ACC112 (cell line): ENCODE measurements around the gene ASAP2.

ENCODE experiments used
- H2AFZ ChIP-seq: fragments of 200-600 bp; sonication (generic); one replicate; pipeline ENCODE4 v1.6.0; 2017; ENCODE audit warnings: antibody characterized with exemption, low read length; ENCODE audit not compliant: unreplicated experiment
- H3K27ac ChIP-seq: fragments of 200-600 bp; sonication (generic); 2 replicates; pipeline ENCODE4 v1.5.1; 2014; ENCODE audit warnings: low read depth, mild to moderate bottlenecking, antibody characterized with exemption, low read length, moderate library complexity
- H3K27me3 ChIP-seq: fragments of 200-600 bp; sonication (generic); 2 replicates; pipeline ENCODE4 v1.6.1; 2014; ENCODE audit warnings: mild to moderate bottlenecking, antibody characterized with exemption, low read length, moderate library complexity, mixed read lengths; ENCODE audit not compliant: insufficient read depth
- H3K36me3 ChIP-seq: fragments of 200-600 bp; sonication (generic); 2 replicates; pipeline ENCODE4 v1.6.1; 2016; ENCODE audit warnings: mild to moderate bottlenecking, antibody characterized with exemption, low read length, moderate library complexity, mixed read lengths; ENCODE audit not compliant: insufficient read depth
- H3K4me1 ChIP-seq: fragments of 200-600 bp; sonication (generic); one replicate; pipeline ENCODE4 v1.6.1; 2016; ENCODE audit warnings: low read length, mixed read lengths; ENCODE audit not compliant: insufficient read depth, unreplicated experiment, control insufficient read depth
- H3K4me3 ChIP-seq: fragments of 200-600 bp; sonication (generic); 2 replicates; pipeline ENCODE4 v1.5.1; 2014; ENCODE audit warnings: mild to moderate bottlenecking, low read depth, low read length
- H3K79me2 ChIP-seq: fragments of 200-600 bp; sonication (generic); one replicate; pipeline ENCODE4 v1.6.0; 2016; ENCODE audit warnings: low read length; ENCODE audit not compliant: control insufficient read depth, unreplicated experiment, insufficient read depth

Gene ASAP2

GRCh38 chr2:9203006-9203405 is 3.6 kb upstream of the ASAP2 start:
- H3K4me3 ChIP-seq: no peak overlapping the region
- peaks cover 31% of the 10 kb centered on the region for H3K4me1 ChIP-seq
- H3K27ac ChIP-seq: no peak overlapping the region
- no peak overlapping the region for H2AFZ ChIP-seq
- H3K79me2 ChIP-seq: peaks cover 19% of the 10 kb centered on the region
- H3K27me3 ChIP-seq: no peaks in the 10 kb centered on the region
- H3K36me3 ChIP-seq: no peaks in the 10 kb centered on the region

- H3K36me3 ChIP-seq: no peaks in the 10 kb centered on the region
Measured at GRCh38 chr2:9203876-9204275, 2.7 kb upstream of the ASAP2 start.

GRCh38 chr2:9204939-9205338 is 1.7 kb upstream of the ASAP2 start:
- peaks cover 35% of the 10 kb centered on the region for H3K79me2 ChIP-seq
- no peak overlapping the region for H3K27ac ChIP-seq
- H2AFZ ChIP-seq: no peak overlapping the region
- H3K4me1 ChIP-seq: peaks cover 33% of the 10 kb centered on the region
- no peaks in the 10 kb centered on the region for H3K36me3 ChIP-seq
- H3K4me3 ChIP-seq: no peak overlapping the region
- no peaks in the 10 kb centered on the region for H3K27me3 ChIP-seq

More at GRCh38 chr2:9203876-9204275, 2.7 kb upstream of the ASAP2 start:
- peaks cover 31% of the 10 kb centered on the region for H3K4me1 ChIP-seq
- H2AFZ ChIP-seq: no peak overlapping the region
- H3K27ac ChIP-seq: no peak overlapping the region
- H3K4me3 ChIP-seq: no peak overlapping the region
- H3K27me3 ChIP-seq: no peaks in the 10 kb centered on the region
- peaks cover 27% of the 10 kb centered on the region for H3K79me2 ChIP-seq

GRCh38 chr2:9205486-9205885 is 1.1 kb upstream of the ASAP2 start:
- H3K36me3 ChIP-seq: no peaks in the 10 kb centered on the region
- no peaks in the 10 kb centered on the region for H3K27me3 ChIP-seq
- peak overlapping the region; percentile 59 for H2AFZ ChIP-seq
- H3K4me3 ChIP-seq: peak overlapping the region; percentile 85
- peak overlapping the region; percentile 56 for H3K27ac ChIP-seq
- peaks cover 31% of the 10 kb centered on the region for H3K4me1 ChIP-seq
- peaks cover 41% of the 10 kb centered on the region for H3K79me2 ChIP-seq

- Histone ChIP-seq H3K27ac (peak overlapping the region; percentile 66), H3K79me2 (peaks cover 56% of the 10 kb centered on the region), H3K4me1 (peaks cover 29% of the 10 kb centered on the region), H3K36me3 (peaks cover 3% of the 10 kb centered on the region; the same call in 1 of the 2 replicates), H3K27me3 (no peaks in the 10 kb centered on the region), H2AFZ (peak overlapping the region; percentile 36), H3K4me3 (peak overlapping the region; percentile 99)
Measured at GRCh38 chr2:9206991-9207640, 504 bp downstream of the ASAP2 start.

- H3K4me3 ChIP-seq: peak overlapping the region; percentile 99
- no peaks in the 10 kb centered on the region for H3K27me3 ChIP-seq
- H3K36me3 ChIP-seq: peaks cover 5% of the 10 kb centered on the region; the same call in 1 of the 2 replicates
- H3K4me1 ChIP-seq: peaks cover 36% of the 10 kb centered on the region
- H3K27ac ChIP-seq: peak overlapping the region; percentile 66
- H3K79me2 ChIP-seq: peaks cover 63% of the 10 kb centered on the region
- H2AFZ ChIP-seq: peak overlapping the region; percentile 36
Measured at GRCh38 chr2:9207641-9208311, 1.2 kb downstream of the ASAP2 start.

GRCh38 chr2:9208875-9209274 is 2.3 kb downstream of the ASAP2 start:
- peak overlapping the region; percentile 99 for H3K4me3 ChIP-seq
- H3K36me3 ChIP-seq: peaks cover 5% of the 10 kb centered on the region; the same call in 1 of the 2 replicates
- H3K4me1 ChIP-seq: peaks cover 45% of the 10 kb centered on the region
- peaks cover 74% of the 10 kb centered on the region for H3K79me2 ChIP-seq
- H2AFZ ChIP-seq: no peak overlapping the region
- peak overlapping the region; percentile 31 for H3K27ac ChIP-seq
- H3K27me3 ChIP-seq: no peaks in the 10 kb centered on the region

GRCh38 chr2:9210030-9210429 is 3.4 kb downstream of the ASAP2 start:
- peak overlapping the region; percentile 17 for H3K27ac ChIP-seq
- H3K36me3 ChIP-seq: peaks cover 5% of the 10 kb centered on the region; the same call in 1 of the 2 replicates
- no peaks in the 10 kb centered on the region for H3K27me3 ChIP-seq
- peak overlapping the region; percentile 56 for H3K4me3 ChIP-seq
- H2AFZ ChIP-seq: no peak overlapping the region
- H3K4me1 ChIP-seq: peaks cover 45% of the 10 kb centered on the region
- H3K79me2 ChIP-seq: peaks cover 85% of the 10 kb centered on the region

- H3K4me3 ChIP-seq: no peak overlapping the region
- peak overlapping the region; percentile 62 for H3K27ac ChIP-seq
- peaks cover 5% of the 10 kb centered on the region; the same call in 1 of the 2 replicates for H3K36me3 ChIP-seq
- H3K4me1 ChIP-seq: peaks cover 40% of the 10 kb centered on the region
- H3K27me3 ChIP-seq: no peaks in the 10 kb centered on the region
- H2AFZ ChIP-seq: no peak overlapping the region
- peaks cover 88% of the 10 kb centered on the region for H3K79me2 ChIP-seq
Measured at GRCh38 chr2:9211496-9211895, 4.9 kb downstream of the ASAP2 start.

GRCh38 chr2:9212010-9212635 is 5.5 kb downstream of the ASAP2 start:
- Histone ChIP-seq H2AFZ (no peak overlapping the region), H3K79me2 (peaks cover 89% of the 10 kb centered on the region), H3K4me1 (peaks cover 44% of the 10 kb centered on the region), H3K4me3 (no peak overlapping the region), H3K27me3 (no peaks in the 10 kb centered on the region), H3K36me3 (peaks cover 5% of the 10 kb centered on the region; the same call in 1 of the 2 replicates), H3K27ac (peak overlapping the region; percentile 62)
